Measurements from ENCODE around the gene DLGAP4. TPM values are rescaled to one million over a fixed set of nuclear protein-coding genes. Genes with fewer than 3 reads are reported as not detected.
"Not testable (repeated sequence)": the region's sequence is repeated elsewhere in the genome, so short reads cannot be mapped to it uniquely, and the experiment has no call there.

Gene DLGAP4
- total RNA-seq, 1 donor from 2014 or later: 113 TPM

- no peak for DNase-seq (ENCODE audit: low spot score)
- ATAC-seq: no peak
- intact Hi-C loops (cut with DNase I): loop anchor here (5.0 kb wide), 1 partner anchor 37 kb away; no protein-coding TSS in a partner anchor
Measured at GRCh38 chr20:36555248-36555647, 249.1 kb downstream of the DLGAP4 start.

- intact Hi-C loops (cut with DNase I): no loop called here
- ATAC-seq (no peak), DNase-seq (ENCODE audit: low spot score) (no peak)
Measured at GRCh38 chr20:36562724-36563123, 256.6 kb downstream of the DLGAP4 start.

GRCh38 chr20:36563374-36563773 lies 257.2 kb downstream of the DLGAP4 start:
- DNase-seq (ENCODE audit: low spot score): no peak
- ATAC-seq: no peak
- intact Hi-C loops (cut with DNase I): no loop called here

GRCh38 chr20:36564078-36564725 lies 258.1 kb downstream of the DLGAP4 start:
- intact Hi-C loops (cut with DNase I); ATAC-seq; DNase-seq (ENCODE audit: low spot score): not testable (repeated sequence)

GRCh38 chr20:36564726-36565121 lies 258.6 kb downstream of the DLGAP4 start:
- DNase-seq (ENCODE audit: low spot score); ATAC-seq; intact Hi-C loops (cut with DNase I): not testable (repeated sequence)

- no peak for DNase-seq (ENCODE audit: low spot score)
- no peak for ATAC-seq
- intact Hi-C loops (cut with DNase I): no loop called here
Measured at GRCh38 chr20:36565520-36565919, 259.4 kb downstream of the DLGAP4 start.

GRCh38 chr20:36569847-36570429 lies 263.8 kb downstream of the DLGAP4 start:
- ATAC-seq: no peak
- intact Hi-C loops (cut with DNase I): no loop called here

GRCh38 chr20:36571564-36572504 lies 265.7 kb downstream of the DLGAP4 start:
- intact Hi-C loops (cut with DNase I): no loop called here
- no peak for ATAC-seq
- DNase-seq (ENCODE audit: low spot score): no peak

More at GRCh38 chr20:36569847-36570429, 263.8 kb downstream of the DLGAP4 start:
- no peak for DNase-seq (ENCODE audit: low spot score)

- ATAC-seq (peak; percentile 30), DNase-seq (ENCODE audit: low spot score) (peak; percentile 61)
- intact Hi-C loops (cut with DNase I): no loop called here
Measured at GRCh38 chr20:36572701-36573102, 266.6 kb downstream of the DLGAP4 start.

- intact Hi-C loops (cut with DNase I): no loop called here
- ATAC-seq (peak; percentile 90), DNase-seq (ENCODE audit: low spot score) (peak; percentile 89)
Measured at GRCh38 chr20:36573103-36573797, 267.1 kb downstream of the DLGAP4 start, which contains the start of gene TGIF2. Gene TGIF2 (plus strand): TSS chr20:36573597. CDS start chr20:36578775, 5,178 bp downstream.

GRCh38 chr20:36573798-36574365 lies 267.7 kb downstream of the DLGAP4 start:
- ATAC-seq (peak; percentile 33), DNase-seq (ENCODE audit: low spot score) (peak; percentile 82)
- intact Hi-C loops (cut with DNase I): no loop called here

- ATAC-seq (peak; percentile 38), DNase-seq (ENCODE audit: low spot score) (peak; percentile 79)
- intact Hi-C loops (cut with DNase I): no loop called here
Measured at GRCh38 chr20:36574366-36575135, 268.4 kb downstream of the DLGAP4 start.

GRCh38 chr20:36576081-36576445 lies 269.9 kb downstream of the DLGAP4 start:
- DNase-seq (ENCODE audit: low spot score): no peak
- no peak for ATAC-seq
- intact Hi-C loops (cut with DNase I): no loop called here

Other genes with a start within 250 kb of the DLGAP4 start
- gene EPB41L1, start 151.6 kb upstream of the DLGAP4 start, total RNA-seq: 53.2 TPM
- 23.0 TPM for gene AAR2, start 69.9 kb upstream of the DLGAP4 start, total RNA-seq
- 709 TPM for gene MYL9, start 235.2 kb downstream of the DLGAP4 start, total RNA-seq

Measured in sciatic nerve (tissue), 2 donors.